ENCODE results near the gene RPGR. TPM values are rescaled to one million over a fixed set of nuclear protein-coding genes. Genes with fewer than 3 reads are reported as not detected.

Gene RPGR
- total and polyA plus RNA-seq, 9 of the 15 experiments (the other 6 are each of a cell fraction or from before 2014, with no cell fraction given), result 2.1 to 7.9 (median 5.7) TPM

- Histone ChIP-seq H3K9me1 (ENCODE audit: control insufficient read depth, insufficient read depth, low read length) (no peaks in the 10 kb centered on the region), H3K36me3 (ENCODE audit: control insufficient read depth, insufficient read depth, low read length) (no peaks in the 10 kb centered on the region), H3K79me2 (ENCODE audit: control insufficient read depth, insufficient read depth, low read length) (no peaks in the 10 kb centered on the region), H3K27ac (ENCODE audit: extremely low read depth, low read depth, low read length) (no peak overlapping the region), H3K4me1 (replicated peaks in 1 of 2; ENCODE audit: control insufficient read depth in 2 of 2, insufficient read depth in 2 of 2, low read length in 2 of 2) (peaks cover 0 to 4% of the 10 kb centered on the region in 2 experiments; a peak in 1 of 5 replicates), H3K4me3 (no peak overlapping the region), H3K9me3 (replicated peaks; ENCODE audit: control insufficient read depth, insufficient read depth, low read depth, low read length) (no peaks in the 10 kb centered on the region), H3K4me2 (ENCODE audit: insufficient read depth, low read length) (no peak overlapping the region), H4K20me1 (replicated peaks; ENCODE audit: control insufficient read depth, insufficient read depth, low read length) (no peaks in the 10 kb centered on the region), H3K27me3 (ENCODE audit: control insufficient read depth in 2 of 2, insufficient read depth in 2 of 2, low read length in 2 of 2) (peaks cover 0 to 6% of the 10 kb centered on the region in 2 experiments; a peak in 1 of 5 replicates), H3K9ac (ENCODE audit: insufficient read depth in 1 of 2, low read depth in 2 of 2, low read length in 2 of 2) (no peak overlapping the region), H2AFZ (ENCODE audit: low read depth, low read length) (no peak overlapping the region)
- DNase-seq (ENCODE audit: extremely low read depth in 1 of 4, low spot score in 3 of 4) (no peak), ATAC-seq (no peak), FAIRE-seq (no peak)
- intact Hi-C loops (cut with micrococcal nuclease) (no loop called here), in situ Hi-C loops (cut with MboI) (no loop called here)
- 0% methylated on average over 8 of the region's 30 CpGs for WGBS (ENCODE audit: insufficient coverage, low coverage, missing lambda C conversion rate)
- POLR2A ChIA-PET, result no interaction called here
- BruUV-seq (replicated peaks), result no TSS peak
- CTCF ChIA-PET (ENCODE audit: low intra/inter-chr PET ratio), result no interaction called here
- TF ChIP-seq CHAMP1 (IDR thresholded peaks at IDR 0.05) (no peak), BRD4 (IDR thresholded peaks at IDR 0.05) (no peak), HNRNPUL1 (IDR thresholded peaks at IDR 0.05; ENCODE audit: low read length) (no peak), SRSF3 (IDR thresholded peaks at IDR 0.05; ENCODE audit: insufficient read depth, low read length) (no peak), CBX8 (IDR thresholded peaks at IDR 0.05; ENCODE audit: borderline replicate concordance, extremely low read depth, low read depth, low read length, poor library complexity, severe bottlenecking) (no peak), AFF4 (CRISPR knock-in tag; IDR thresholded peaks at IDR 0.05) (no peak), HMG20B (CRISPR knock-in tag; IDR thresholded peaks at IDR 0.05) (no peak), HLTF (IDR thresholded peaks at IDR 0.05) (no peak), ZNF277 (CRISPR knock-in tag; IDR thresholded peaks at IDR 0.05; ENCODE audit: borderline replicate concordance) (no peak), RFX7 (CRISPR knock-in tag; IDR thresholded peaks at IDR 0.05) (no peak), TCFL5 (CRISPR knock-in tag; conservative IDR thresholded peaks at IDR 0.05) (no peak)
Measured at GRCh38 chrX:38256019-38256418, 71.3 kb downstream of the RPGR start.
